ENCODE results near the gene ACTG2. TPM values are rescaled to one million over a fixed set of nuclear protein-coding genes. Genes with fewer than 3 reads are reported as not detected.
"Not testable (repeated sequence)": the region's sequence is repeated elsewhere in the genome, so short reads cannot be mapped to it uniquely, and the experiment has no call there.

ACTG2 gene
- total RNA-seq, 2 donors from 2014 or later: 14.7 to 765 TPM

- DNase-seq (no peak), ATAC-seq (no peak)
- intact Hi-C loops (cut with DNase I, micrococcal nuclease): no loop called here
These were observed 2.3 kb upstream of the ACTG2 start for GRCh38 chr2:73890301-73891092.

GRCh38 chr2:73891276-73891901 is 1.4 kb upstream of the ACTG2 start:
- intact Hi-C loops (cut with DNase I, micrococcal nuclease): no loop called here
- no peak for ATAC-seq
- no peak for DNase-seq

- ATAC-seq: peak; percentile 53
- DNase-seq: no peak
- intact Hi-C loops (cut with DNase I, micrococcal nuclease): no loop called here
These were observed 1.1 kb downstream of the ACTG2 start for GRCh38 chr2:73893764-73894474.

- ATAC-seq (no peak), DNase-seq (no peak)
- intact Hi-C loops (cut with DNase I, micrococcal nuclease): no loop called here
These were observed 1.7 kb downstream of the ACTG2 start for GRCh38 chr2:73894475-73894850.

- intact Hi-C loops (cut with DNase I, micrococcal nuclease): no loop called here
- ATAC-seq: no peak
- no peak for DNase-seq
These were observed 2.1 kb downstream of the ACTG2 start for GRCh38 chr2:73894877-73895276.

- intact Hi-C loops (cut with DNase I, micrococcal nuclease): no loop called here
- DNase-seq: no peak
- no peak for ATAC-seq
These were observed 2.7 kb downstream of the ACTG2 start for GRCh38 chr2:73895473-73895872.

GRCh38 chr2:73896362-73897239 is 3.8 kb downstream of the ACTG2 start:
- no peak for DNase-seq
- no peak for ATAC-seq
- intact Hi-C loops (cut with DNase I, micrococcal nuclease): no loop called here

GRCh38 chr2:73897240-73897583 is 4.4 kb downstream of the ACTG2 start:
- ATAC-seq (no peak), DNase-seq (no peak)
- intact Hi-C loops (cut with DNase I, micrococcal nuclease): no loop called here

- no peak for DNase-seq
- intact Hi-C loops (cut with DNase I, micrococcal nuclease): no loop called here
- peak; percentile 62 for ATAC-seq
These were observed 5.1 kb downstream of the ACTG2 start for GRCh38 chr2:73897934-73898333.

GRCh38 chr2:73899801-73900336 is 7.1 kb downstream of the ACTG2 start:
- DNase-seq: no peak
- no peak for ATAC-seq
- intact Hi-C loops (cut with DNase I, micrococcal nuclease): no loop called here

GRCh38 chr2:73901143-73901542 is 8.3 kb downstream of the ACTG2 start:
- ATAC-seq: no peak
- intact Hi-C loops (cut with DNase I, micrococcal nuclease): no loop called here
- no peak for DNase-seq

GRCh38 chr2:73902284-73902683 is 9.5 kb downstream of the ACTG2 start:
- intact Hi-C loops (cut with DNase I, micrococcal nuclease): no loop called here
- ATAC-seq: no peak
- no peak for DNase-seq

- ATAC-seq (no peak), DNase-seq (no peak)
- intact Hi-C loops (cut with DNase I, micrococcal nuclease): no loop called here
These were observed 10.5 kb downstream of the ACTG2 start for GRCh38 chr2:73903313-73903712.

- intact Hi-C loops (cut with DNase I, micrococcal nuclease); DNase-seq; ATAC-seq: not testable (repeated sequence)
These were observed 11.3 kb downstream of the ACTG2 start for GRCh38 chr2:73903949-73904613.

GRCh38 chr2:73904952-73905351 is 12.1 kb downstream of the ACTG2 start:
- ATAC-seq (no peak), DNase-seq (no peak)
- intact Hi-C loops (cut with DNase I, micrococcal nuclease): no loop called here

- intact Hi-C loops (cut with DNase I, micrococcal nuclease): no loop called here
- DNase-seq (no peak), ATAC-seq (no peak)
These were observed 14.2 kb downstream of the ACTG2 start for GRCh38 chr2:73906847-73907505.

GRCh38 chr2:73907840-73908452 is 15.1 kb downstream of the ACTG2 start:
- DNase-seq (peak in 1 of 2 donors; percentile 42), ATAC-seq (peak; percentile 75)
- intact Hi-C loops (cut with DNase I, micrococcal nuclease): no loop called here
